Dedifferentiated amniotic fluid mesenchymal stem cell (primary cell): ENCODE data around the gene GAMT.
A peak's percentile ranks its signal among the peaks of the same experiment; 100 is the strongest.

Source experiments
- DNase-seq: peaks from one replicate; pipeline ENCODE4 v3.0.0-alpha.2; 2016; ENCODE audit errors: extremely low spot score

GAMT gene

GRCh38 chr19:1365319-1366269 lies 35.7 kb downstream of the GAMT start:
- no peak for DNase-seq

DNA sequence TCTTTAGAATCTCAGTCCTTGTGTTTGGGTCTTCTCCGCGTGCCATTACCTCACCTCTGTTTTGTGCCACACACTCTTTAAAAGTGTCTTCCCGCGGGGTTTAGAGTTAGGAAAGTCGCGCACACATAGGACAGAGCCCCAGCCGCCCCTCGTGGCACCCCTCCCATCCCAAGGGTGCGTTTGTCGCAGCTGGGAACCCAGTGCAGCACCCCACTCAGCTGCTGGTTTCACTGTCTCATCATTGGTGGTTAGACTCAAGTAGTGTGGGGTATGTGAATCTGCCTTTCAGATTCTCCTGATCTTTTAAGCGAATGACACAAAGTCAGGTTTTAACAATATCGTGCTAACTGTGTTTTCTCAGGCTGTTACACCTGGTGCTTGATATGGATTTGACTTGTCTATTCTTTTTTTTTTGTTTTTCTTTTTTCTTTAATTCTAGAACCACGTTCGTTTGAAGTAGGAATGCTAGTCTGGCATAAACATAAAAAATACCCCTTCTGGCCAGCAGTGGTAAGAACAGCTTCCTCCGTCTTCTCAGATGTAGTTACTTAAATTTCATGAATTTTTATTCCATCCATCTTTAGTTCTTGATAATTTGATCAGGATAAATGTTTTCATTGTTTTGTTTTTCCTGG lies 37.2 kb downstream of the GAMT start:
- no peak for DNase-seq

- no peak for DNase-seq
Measured at GRCh38 chr19:1363599-1363998, 37.7 kb downstream of the GAMT start.

- no peak for DNase-seq
Measured at GRCh38 chr19:1362387-1363257, 38.7 kb downstream of the GAMT start.

DNA sequence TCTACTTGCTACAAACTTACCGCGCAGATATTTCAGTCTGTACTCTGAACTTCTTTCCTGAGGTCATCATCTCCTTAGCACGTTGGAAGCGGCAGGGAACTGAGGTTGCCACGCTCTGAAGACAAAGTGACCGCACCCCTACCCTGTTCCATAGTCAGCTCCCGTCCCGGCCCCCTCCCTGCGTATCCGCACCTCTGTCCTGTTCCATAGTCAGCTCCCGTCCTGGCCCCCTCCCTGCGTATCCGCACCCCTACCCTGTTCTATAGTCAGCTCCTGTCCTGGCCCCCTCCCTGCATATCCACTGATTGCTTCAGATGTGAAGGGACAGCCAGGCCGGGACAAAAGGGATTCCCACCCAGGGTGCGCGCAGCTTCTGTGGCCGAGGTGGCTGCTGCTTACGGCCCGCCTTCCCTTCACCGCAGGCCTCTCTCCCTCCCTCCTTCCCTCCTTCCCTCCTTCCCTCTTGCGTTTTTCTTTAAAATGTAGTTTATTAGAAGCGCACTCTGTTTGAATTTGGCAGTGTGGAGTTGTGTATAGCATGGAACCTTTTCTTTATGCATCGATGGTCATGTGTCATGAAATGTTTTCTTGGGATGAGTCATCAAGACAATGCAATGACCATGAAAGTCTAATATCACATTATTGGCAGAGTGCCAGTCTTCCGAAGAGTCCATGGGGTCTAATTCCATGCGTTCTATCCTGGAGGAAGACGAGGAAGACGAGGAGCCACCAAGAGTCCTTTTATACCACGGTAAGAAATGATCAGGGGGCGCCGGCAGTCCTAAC lies 39.5 kb downstream of the GAMT start:
- DNase-seq = peak; percentile 48

GRCh38 chr19:1360818-1361461 lies 40.4 kb downstream of the GAMT start:
- peak; percentile 74 for DNase-seq

GRCh38 chr19:1360126-1360817 lies 41.1 kb downstream of the GAMT start:
- no peak for DNase-seq

DNA sequence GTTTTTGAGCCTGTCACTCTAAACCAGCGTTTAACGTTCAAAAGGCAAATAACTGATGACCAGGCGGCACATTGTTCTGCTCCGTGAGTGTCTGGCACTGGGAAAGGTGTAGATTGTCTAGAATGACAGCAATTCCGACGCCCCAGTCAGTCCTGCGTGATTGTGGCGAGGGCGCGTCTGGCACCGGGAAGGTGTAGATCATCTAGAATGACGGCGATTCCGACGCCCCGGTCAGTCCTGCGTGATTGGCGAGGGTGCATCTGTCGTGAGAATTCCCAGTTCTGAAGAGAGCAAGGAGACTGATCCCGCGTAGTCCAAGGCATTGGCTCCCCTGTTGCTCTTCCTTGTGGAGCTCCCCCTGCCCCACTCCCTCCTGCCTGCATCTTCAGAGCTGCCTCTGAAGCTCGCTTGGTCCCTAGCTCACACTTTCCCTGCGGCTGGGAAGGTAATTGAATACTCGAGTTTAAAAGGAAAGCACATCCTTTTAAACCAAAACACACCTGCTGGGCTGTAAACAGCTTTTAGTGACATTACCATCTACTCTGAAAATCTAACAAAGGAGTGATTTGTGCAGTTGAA lies 43.7 kb downstream of the GAMT start:
- DNase-seq = no peak

- DNase-seq = no peak
Measured at GRCh38 chr19:1356508-1356865, 44.9 kb downstream of the GAMT start.

- no peak for DNase-seq
Measured at GRCh38 chr19:1355568-1356507, 45.5 kb downstream of the GAMT start.

DNA sequence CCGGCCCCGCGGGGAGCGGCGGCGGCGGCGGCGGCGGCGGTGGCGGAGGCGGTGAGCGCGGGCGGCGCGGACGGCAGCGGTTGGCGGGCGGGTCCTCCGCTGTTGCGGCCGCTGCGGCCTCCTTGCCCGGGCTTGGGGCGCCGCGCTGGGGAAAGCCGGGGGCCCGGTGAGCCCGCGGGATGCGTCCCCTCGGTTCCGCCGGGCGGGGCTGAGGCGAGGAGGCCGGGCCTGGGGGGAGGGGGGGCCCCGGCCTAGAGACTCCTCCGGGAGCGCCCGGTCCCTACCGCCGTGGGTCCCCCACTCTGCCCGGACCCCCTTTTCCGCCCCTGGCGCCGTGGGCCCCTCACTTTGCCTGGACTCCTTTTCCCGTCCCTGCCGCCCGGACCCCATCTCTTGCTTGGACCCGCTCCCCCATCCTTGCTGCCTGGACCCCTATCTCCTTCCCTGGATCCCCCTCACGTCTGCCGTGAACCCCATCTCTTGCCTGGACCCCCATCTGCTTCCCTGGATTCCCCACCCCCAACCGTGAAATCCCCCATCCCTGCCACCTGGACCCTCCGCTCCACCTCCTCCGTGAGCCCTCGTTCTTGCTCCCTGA lies 46.3 kb downstream of the GAMT start:
- DNase-seq = no peak

GRCh38 chr19:1353144-1353543 lies 48.2 kb downstream of the GAMT start:
- no peak for DNase-seq

- no peak for DNase-seq
Measured at GRCh38 chr19:1351381-1351851, 49.9 kb downstream of the GAMT start.

DNA sequence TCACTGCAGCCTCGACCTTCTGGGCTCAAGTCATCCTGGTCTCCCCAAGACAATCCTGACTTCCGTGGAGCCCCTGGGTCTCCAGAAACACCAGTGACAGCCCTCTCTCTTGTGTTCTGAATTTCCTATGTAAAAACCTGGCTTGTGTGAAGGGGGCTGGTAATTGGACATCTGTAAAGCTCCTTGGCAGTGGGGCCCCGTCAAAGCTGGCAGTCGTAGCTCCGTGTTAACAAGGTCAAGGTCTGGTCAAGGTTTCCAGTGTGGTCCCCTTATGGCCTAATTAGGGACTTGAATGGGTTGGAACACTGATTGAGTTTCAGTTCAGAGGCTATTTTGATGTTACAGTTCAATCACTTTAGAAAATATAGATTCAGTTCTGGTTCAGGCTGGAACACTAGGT lies 50.5 kb downstream of the GAMT start:
- no peak for DNase-seq

GRCh38 chr19:1349211-1349610 lies 52.1 kb downstream of the GAMT start:
- DNase-seq = no peak
